Regular cardiac myocyte (primary cell): ENCODE measurements around the gene AHSP. TPM values are rescaled to one million over a fixed set of nuclear protein-coding genes. Genes with fewer than 3 reads are reported as not detected.

Source experiments
- total RNA-seq: library from RNA; depleted of rRNA; stranded (reverse); fragments of >200 nt; gene quantifications from 2 replicates; pipeline ENCODE4 v1.2.3, GENCODE V29; 2014

AHSP gene, protein sequence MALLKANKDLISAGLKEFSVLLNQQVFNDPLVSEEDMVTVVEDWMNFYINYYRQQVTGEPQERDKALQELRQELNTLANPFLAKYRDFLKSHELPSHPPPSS
- total RNA-seq: not detected in 2 replicates

DNA sequence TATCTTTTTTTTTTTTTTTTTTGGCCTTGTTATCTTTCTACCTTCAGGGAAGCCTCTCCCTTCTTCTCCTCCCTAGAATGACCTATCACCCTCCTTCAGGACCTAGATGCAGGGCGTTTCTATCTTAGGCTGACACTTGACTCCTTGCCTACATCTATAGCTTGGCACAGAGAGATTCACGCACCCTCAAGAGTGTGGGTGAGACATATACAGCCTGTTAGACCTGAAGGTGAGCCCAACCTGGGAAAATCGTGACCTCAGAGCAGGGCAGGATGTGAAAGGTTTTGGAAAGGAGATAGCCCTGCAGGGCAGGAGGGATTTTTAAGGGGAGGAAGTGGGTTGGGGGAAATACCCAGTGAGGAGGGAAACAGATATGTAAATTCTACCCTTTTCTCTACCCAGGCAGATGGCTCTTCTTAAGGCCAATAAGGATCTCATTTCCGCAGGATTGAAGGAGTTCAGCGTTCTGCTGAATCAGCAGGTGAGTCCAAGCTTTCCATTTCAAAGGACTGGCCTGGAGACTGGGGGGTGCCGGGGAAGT is at the start of gene AHSP:
AHSP (plus strand) TSS at position 167 of the 541 bp plus-strand sequence; CDS start at position 407, 240 bp downstream.

DNA sequence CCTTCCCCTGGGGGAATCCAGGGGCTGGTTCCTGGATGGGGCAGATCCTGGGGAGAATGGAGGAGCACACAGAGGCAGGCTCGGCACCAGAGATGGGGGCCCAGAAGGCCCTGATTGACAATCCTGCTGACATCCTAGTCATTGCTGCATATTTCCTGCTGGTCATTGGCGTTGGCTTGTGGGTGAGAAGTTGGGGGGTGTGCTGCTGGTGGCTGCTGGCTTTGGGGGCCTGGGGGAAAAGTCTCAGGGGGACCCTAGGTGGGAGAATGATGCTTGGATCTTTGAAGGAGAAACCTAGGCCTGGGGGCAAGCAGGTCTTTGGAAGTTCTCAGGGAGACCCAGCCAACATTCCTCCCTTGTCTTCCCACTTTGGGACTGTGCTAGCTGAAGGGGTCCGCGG is 44.6 kb upstream of the AHSP start, which contains the start of gene SLC5A2:
SLC5A2 (plus strand) TSS at position 43 of the 400 bp plus-strand sequence; CDS start at position 57, 14 bp downstream.

DNA sequence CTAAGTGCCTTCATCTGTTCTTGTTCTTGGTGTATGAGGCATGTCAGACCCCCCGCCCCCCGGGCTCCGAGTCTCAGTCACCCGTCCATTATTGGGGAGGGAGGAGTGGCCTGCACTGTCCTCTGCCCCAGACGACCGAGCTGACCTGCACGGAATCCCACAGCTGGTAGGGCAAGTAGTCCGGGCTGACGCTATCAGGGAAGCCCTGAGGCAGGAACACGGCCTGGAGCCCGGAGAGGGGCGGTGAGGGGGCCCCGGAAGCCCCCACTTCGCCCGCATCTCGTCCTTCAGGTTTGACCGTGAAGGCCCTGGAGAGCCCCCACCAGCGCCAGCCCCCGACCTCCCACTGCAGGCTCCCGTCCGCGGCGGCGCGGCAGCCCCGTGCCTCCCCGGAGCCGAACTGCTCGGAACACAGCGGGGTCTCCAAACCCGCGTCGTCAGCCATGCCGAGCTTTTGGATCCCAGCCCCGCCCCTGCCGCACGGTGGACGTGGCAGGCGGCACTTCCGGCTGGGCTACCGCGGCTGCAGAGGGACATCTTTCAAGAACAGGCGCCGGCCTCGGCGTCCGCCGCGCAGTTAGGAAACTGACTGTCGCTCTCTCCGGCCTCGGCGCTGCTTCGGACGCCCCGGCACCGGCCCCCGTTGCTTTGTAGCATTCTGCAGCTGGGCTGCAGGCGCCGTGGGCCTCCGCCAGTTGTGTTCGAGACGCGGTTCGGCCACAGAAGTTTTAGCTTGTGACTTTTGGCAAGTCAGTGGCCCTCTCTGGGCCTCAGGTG is 19.6 kb upstream of the AHSP start, which contains the start of gene RUSF1:
RUSF1 (minus strand) TSS at position 463 of the 777 bp plus-strand sequence; CDS start at position 445, 18 bp downstream.

Other genes with a start within 250 kb of the AHSP start
- gene ITGAX, start 172.7 kb upstream of the AHSP start, total RNA-seq: under 0.01 and 0.28 TPM in 2 replicates
- not detected in 2 replicates for gene ITGAD, start 134.6 kb upstream of the AHSP start, total RNA-seq
- gene COX6A2, start 99.5 kb upstream of the AHSP start, total RNA-seq: not detected in 2 replicates
- gene ZNF843, start 85.1 kb upstream of the AHSP start, total RNA-seq: 0.38 and 0.56 TPM in 2 replicates
- gene ARMC5, start 68.4 kb upstream of the AHSP start, total RNA-seq: 5.1 and 8.4 TPM in 2 replicates
- 21.4 and 28.8 TPM in 2 replicates for gene TGFB1I1, start 55.7 kb upstream of the AHSP start, total RNA-seq
- gene SLC5A2, start 44.8 kb upstream of the AHSP start, total RNA-seq: under 0.01 and 0.19 TPM in 2 replicates
- gene RUSF1, start 19.5 kb upstream of the AHSP start, total RNA-seq: 47.0 and 55.0 TPM in 2 replicates